Caki2 (cell line): ENCODE data around the gene EID2B. TPM values are rescaled to one million over a fixed set of nuclear protein-coding genes. Genes with fewer than 3 reads are reported as not detected.
A peak's percentile ranks its signal among the peaks of the same experiment; 100 is the strongest.

Experiments
- DNase-seq: peaks from one replicate; pipeline ENCODE4 v3.0.0-alpha.2; 2015; ENCODE audit warnings: low read depth
- in situ Hi-C: cut with HindIII; loops from 2 replicates; pipeline ENCODE4 v1.10.0; 2016; ENCODE audit warnings: low sequenced_read_pairs, low pct_unique_long_range_greater_than_20kb, mixed read lengths
- total RNA-seq: library from RNA; depleted of rRNA; stranded (reverse); fragments of >200 nt; shearing (Covaris generic); gene quantifications from 2 replicates; pipeline ENCODE4 v1.2.3, GENCODE V29; 2014; ENCODE audit warnings: low replicate concordance

Gene EID2B
- total RNA-seq, 1 experiment from 2014 or later = 6.2 TPM

DNA sequence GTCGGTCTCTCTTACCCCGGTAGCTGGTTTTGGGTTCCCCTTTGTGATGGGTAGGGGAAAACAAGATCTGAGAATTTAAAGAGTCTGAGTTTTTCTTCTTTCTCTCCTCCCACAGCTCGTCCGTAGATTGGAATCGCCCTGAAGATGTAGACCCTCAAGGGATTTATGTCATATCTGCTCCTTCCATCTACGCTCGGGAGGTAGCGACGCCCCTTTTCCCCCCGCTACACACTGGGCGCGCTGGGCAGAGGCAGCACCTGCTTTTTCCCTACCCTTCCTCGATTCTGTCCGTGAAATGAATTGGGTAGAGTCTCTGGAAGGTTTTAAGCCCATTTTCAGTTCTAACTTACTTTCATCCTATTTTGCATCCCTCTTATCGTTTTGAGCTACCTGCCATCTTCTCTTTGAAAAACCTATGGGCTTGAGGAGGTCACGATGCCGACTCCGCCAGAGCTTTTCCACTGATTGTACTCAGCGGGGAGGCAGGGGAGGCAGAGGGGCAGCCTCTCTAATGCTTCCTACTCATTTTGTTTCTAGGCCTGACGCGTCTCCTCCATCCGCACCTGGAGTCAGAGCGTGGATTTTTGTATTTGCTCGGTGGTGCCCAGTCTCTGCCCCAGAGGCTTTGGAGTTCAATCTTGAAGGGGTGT is 24.8 kb downstream of the EID2B start:
- no peak for DNase-seq
- in situ Hi-C loops = no loop called here

DNA sequence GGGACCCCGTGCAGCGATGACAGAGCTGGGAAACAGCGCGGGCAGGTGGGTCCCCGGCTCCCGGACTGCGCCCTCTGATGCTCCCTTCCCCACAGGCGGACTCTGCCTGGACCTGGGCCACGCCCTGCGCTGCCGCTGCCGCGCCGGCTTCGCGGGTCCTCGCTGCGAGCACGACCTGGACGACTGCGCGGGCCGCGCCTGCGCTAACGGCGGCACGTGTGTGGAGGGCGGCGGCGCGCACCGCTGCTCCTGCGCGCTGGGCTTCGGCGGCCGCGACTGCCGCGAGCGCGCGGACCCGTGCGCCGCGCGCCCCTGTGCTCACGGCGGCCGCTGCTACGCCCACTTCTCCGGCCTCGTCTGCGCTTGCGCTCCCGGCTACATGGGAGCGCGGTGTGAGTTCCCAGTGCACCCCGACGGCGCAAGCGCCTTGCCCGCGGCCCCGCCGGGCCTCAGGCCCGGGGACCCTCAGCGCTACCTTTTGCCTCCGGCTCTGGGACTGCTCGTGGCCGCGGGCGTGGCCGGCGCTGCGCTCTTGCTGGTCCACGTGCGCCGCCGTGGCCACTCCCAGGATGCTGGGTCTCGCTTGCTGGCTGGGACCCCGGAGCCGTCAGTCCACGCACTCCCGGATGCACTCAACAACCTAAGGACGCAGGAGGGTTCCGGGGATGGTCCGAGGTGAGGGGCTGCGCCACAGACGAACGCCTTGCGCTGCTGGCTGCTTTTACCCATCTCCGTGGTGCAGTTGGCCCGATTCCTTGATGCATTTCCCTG is 25.5 kb downstream of the EID2B start:
- in situ Hi-C loops = no loop called here
- peak; percentile 79 for DNase-seq

DNA sequence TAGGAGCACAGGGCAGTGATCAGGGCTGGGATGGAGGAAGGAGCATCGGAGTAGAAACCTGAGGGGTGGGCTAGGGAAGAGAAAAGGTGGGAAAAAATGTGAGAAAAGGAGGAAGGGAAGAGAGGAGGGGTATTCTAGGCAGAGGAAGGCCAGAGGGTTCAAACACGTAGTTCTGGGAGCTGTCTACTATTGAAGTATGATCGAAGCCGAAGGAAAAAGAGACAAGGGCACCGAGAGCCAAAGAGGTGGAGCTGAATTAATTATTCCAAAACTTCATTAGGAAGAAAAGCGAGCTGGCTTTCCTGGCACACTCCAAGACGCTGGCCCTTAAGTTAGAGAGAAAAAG is 26.1 kb downstream of the EID2B start:
- in situ Hi-C loops = no loop called here
- no peak for DNase-seq

DNA sequence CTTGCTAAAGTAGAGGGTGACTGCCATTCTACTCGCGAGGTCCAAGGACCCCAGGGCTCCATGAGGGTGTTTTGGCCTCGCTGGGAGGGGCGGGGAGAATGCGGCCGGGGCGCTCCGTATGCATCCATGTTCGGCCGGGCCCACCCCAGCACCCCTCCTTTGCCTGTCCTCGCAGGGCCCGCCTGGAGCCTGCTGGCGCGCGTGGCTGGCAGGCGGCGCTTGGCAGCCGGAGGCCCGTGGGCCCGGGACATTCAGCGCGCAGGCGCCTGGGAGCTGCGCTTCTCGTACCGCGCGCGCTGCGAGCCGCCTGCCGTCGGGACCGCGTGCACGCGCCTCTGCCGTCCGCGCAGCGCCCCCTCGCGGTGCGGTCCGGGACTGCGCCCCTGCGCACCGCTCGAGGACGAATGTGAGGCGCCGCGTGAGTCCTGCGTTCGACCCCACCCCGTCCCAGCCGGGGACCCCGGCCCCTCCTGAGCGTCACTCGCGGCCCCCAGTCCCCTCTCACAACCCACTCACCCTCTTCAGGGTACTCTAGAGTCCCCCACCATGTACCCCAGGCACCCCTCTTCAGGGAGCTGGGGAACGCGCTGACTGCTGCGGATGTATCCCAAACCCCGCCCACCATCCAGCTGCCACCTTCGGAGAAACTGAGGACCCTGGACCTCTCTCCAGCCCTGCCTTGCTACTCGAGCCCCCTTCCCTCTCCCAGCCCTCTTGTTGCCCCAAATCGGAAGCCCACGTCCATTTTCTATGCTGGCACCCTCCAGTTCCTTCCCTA is 29.8 kb downstream of the EID2B start:
- DNase-seq = peak; percentile 23
- in situ Hi-C loops = no loop called here

DNA sequence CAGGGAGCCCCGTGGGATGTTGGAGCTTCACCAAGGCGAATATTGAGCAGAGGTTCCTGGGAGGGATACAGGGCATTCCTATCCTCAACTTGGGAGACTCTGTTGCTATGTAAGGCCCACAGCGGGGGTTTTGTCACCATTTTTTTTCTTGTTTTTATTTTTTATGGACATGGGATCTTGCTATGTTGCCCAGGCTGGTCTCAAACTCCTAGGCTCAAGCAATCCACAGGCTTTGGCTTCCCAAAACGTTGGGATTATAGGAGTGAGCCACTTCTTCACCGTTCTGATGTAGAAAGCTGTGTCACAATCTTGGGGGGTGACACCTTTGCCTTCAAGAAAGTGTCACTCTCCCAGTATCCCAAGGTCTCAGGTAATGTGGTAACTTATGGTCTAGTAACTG is 31.3 kb downstream of the EID2B start:
- in situ Hi-C loops = no loop called here

DNA sequence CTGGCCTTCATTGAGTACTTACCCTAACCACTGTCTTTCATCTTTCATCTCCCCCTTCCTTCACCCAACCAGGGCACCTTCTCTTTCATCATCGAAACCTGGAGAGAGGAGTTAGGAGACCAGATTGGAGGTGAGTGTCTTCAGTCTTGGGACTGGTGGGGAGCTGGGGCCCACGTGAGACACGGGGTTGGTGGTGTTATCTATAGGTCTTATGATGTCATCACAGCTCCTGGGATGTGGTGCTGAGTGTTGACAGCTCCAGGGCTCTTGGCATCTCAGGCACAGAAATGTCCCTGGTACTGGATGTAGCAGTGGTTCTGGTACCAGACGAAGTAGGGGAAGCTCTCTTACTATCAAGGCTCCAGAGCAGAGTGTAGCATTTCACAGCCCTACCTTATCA is 32.1 kb downstream of the EID2B start:
- in situ Hi-C loops = no loop called here
- DNase-seq = no peak

More for the DNA sequence above, 31.3 kb downstream of the EID2B start:
- DNase-seq = no peak

DNA sequence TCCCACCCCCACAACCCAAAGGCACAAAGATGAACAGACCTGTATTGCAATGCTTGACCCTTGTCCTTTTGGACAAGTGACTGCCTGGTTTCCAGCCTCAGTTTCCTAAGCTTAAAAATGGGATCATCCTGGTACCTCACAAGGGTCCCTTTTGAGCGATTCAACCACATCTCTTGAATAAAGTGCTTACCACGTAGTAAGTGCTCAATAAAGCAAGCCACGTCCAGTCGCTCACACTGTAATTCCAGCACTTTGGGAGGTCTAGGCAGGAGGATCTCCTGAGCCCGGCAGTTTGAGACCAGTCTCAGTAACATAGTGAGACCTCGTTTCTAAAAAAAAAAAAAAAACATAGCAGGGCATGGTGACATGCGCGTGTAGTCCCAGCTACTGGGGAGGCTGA is 32.7 kb downstream of the EID2B start:
- in situ Hi-C loops = no loop called here
- no peak for DNase-seq

DNA sequence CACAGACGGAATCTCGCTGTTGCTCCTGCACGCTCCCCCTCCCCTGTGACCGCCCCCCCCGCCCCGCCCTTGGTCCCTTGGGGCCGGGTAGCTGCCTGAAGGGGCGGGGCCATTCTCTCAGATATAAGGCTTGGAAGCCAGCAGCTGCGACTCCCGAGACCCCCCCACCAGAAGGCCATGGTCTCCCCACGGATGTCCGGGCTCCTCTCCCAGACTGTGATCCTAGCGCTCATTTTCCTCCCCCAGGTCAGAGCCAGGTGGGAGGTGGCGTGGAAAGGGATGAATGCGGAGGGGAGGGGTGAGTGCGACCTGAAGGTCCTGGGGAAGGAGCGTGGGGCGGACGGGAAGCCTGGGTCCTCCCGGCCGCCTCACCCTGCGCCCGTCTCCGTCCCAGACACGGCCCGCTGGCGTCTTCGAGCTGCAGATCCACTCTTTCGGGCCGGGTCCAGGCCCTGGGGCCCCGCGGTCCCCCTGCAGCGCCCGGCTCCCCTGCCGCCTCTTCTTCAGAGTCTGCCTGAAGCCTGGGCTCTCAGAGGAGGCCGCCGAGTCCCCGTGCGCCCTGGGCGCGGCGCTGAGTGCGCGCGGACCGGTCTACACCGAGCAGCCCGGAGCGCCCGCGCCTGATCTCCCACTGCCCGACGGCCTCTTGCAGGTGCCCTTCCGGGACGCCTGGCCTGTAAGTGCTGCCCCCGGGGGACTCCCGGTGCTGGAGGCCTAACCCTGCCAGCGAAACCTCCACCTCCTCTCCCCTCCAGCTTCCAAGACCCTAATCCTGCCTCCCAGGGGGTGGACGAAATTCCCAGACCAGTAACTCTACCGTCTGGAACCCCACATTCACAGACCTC is 33.6 kb downstream of the EID2B start, which contains the start of gene DLL3:
TSS of gene DLL3 (plus strand) at position 150 of the 845 bp plus-strand sequence. CDS start at position 178, 28 bp downstream.
- DNase-seq = no peak

DNA sequence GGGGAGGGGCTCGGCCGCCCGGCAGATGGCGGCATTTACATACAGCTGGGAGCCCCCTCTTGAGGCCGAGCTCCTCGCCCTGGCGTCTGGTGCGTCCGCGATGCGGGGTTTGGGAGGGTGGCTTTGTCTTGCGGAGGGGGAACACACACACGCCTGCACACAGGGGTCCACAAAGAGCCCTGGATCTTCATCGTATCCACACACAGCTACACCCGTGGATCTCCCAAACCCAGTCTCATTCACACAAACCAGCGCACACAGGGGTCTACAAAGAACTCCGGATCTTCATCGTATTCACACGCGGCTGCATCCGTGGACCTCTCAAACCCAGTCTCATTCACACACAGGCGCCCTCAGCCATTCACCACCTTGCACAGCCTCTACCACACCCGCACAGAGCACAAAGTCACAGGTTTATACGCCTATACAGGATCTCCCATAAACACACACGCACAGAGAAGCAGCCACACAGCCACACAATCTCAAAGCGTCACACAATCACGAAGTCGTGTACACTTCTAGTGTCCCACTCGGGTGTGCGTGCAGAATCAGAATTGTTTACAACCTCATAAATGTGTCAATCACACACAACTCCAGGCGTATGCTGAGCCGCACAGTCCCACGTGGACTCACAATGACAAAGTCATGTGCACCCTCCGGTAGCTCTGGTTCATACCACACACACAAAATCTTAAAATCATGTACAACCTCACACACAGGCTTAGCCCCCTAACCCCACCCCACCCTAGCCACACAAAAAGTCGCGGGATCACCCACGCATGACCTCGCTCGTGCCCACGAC is 34.5 kb downstream of the EID2B start:
- in situ Hi-C loops = no loop called here
- no peak for DNase-seq

More for the DNA sequence above, 33.6 kb downstream of the EID2B start, which contains the start of gene DLL3:
- in situ Hi-C loops = no loop called here

DNA sequence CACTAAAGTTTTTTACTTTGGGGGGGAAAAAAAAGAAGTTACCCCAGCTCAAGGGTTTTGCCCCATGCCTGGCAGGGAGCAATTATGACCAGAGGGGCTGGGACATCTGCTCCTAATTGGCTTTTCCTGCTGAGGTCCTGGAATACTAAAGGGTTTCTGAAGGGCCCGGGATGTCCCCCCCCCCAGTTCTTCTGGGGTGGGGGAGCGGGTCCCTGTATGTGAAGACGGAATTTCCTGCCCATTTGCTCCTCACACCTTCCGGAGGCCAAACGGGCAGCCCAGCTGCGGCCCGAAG is 35.0 kb downstream of the EID2B start:
- no peak for DNase-seq
- in situ Hi-C loops = no loop called here

DNA sequence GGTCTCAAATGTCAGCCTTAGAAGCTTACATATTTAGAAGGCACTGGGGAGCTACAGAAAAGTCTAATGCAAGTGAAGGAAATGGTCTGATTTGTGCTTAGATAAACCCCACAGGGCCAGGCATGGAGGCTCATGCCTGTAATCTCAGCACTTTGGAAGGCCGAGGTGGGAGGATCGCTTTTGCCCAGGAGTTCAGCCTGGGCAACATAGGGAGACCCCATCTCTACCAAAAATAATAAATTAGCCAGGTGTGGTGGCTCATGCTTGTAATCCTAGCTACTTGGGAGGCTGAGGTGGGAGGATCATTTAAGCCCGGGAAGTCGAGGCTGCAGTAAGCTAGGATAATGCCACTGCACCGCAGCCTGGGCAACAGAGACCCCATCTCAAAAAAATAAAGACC is 36.6 kb downstream of the EID2B start:
- DNase-seq = no peak

DNA sequence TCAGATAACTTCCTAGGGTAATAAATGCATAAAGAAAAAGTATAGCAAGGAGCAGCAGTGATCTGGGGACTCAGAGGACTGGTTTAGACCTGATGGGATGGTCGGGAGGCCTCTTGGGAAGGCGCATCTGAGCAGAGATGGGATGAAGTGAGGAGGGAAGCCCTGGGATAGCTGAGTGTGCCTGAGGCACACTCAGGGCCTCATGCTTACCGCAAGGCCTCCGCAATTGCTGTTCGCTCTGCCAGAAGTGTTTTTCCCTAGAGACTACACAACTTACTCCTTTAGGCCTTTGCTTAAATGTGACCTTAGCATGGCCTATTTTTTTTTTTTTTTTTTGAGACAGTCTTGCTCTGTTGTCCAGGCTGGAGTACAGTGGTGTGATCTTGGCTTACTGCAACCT is 38.0 kb downstream of the EID2B start:
- in situ Hi-C loops = no loop called here
- no peak for DNase-seq

More for the DNA sequence above, 36.6 kb downstream of the EID2B start:
- in situ Hi-C loops = no loop called here

DNA sequence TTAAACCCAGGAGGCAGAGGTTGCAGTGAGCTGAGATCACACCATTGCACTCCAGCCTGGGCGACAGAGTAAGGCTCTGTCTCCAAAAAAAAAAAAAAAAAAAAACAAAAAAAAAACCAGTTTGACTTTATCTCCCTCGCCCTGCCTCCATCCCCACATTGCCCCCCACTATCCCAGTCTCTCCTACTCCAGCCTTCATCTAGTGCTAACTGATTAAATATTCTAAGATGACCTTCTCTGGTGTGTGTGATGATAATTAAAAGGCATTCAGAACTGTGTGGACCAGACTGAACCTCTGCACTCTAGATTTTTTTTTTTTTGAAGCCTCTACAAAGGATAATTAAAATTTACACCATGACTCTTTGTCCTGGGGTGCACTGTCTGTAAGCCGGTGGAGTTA is 39.9 kb downstream of the EID2B start:
- in situ Hi-C loops = no loop called here
- no peak for DNase-seq

DNA sequence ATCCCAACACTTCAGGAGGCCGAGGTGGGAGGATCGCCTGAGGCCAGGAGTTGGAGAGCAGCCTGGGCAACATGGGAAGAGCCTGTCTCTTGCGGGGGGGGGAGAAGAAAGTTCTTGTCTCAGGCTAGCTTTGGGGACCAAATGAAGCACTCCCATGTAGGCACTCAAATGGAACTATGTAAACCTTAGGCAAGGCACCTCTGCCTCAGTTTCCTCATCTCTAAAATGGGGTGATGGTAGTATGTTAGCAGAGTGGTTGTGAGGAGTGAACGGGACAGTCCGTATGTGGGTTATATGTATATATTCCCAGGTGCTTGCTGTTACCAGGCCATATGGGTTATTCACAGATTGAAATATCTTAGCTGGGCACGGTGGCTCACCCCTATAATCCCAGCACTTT is 40.4 kb downstream of the EID2B start:
- in situ Hi-C loops = no loop called here
- no peak for DNase-seq

DNA sequence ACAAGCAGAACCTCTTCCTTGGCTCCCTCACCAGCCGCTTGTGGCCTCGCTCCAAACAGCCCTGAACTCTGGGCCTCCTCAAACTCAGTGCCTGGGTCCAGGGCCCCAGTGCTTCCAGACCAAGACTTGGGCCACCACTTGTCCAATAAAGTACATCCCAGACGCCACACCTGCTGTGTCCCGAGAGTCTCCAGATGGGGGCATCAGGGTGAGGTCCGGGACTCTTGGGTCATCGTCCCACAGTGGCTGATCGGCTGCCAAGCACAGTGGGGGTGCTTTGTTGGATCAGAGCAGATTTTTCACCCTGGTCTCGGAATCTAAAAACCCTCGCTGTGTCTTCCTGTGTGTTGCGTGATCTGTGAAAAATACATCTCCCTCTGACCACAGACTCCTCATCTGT is 42.9 kb downstream of the EID2B start:
- in situ Hi-C loops = no loop called here
- no peak for DNase-seq

DNA sequence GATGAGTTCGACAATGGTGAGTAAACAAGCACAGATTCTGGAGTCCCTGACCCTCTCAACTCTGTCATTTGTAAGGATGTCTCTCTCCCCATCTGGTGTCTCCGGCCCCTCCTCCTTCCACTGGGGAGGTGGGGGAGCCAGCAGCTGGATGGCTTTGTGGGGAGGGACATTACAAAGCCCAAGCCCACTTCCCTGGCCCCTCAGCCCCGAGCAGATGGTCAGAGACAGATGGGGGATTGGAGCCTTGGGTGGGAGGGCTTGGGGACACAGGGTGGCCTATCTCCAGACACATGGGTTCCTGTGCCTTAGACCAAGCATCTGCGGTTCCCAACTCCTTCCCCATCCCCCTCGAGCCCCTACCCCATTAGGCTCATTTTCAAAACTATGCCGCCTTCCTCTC is 49.5 kb downstream of the EID2B start:
- in situ Hi-C loops = no loop called here

DNA sequence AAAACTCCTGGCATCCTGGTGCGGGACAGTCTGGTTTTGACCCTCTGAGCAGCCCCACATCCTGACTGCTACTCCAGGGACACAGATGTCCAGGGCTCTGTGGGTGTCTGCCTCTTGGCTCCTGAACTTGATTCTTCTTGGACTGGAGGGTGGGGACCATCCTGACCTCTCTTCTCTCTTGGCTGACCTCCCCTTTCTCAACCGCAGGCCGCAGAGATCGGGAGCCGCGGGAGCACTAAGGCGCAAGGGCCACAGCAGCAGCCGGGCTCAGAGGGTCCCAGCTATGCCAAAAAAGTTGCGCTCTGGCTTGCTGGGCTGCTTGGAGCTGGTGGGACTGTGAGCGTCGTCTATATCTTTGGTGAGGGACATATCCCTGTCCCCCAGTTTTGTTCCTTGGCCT is 51.0 kb downstream of the EID2B start:
- in situ Hi-C loops = no loop called here
- DNase-seq = no peak

More for the DNA sequence above, 49.5 kb downstream of the EID2B start:
- no peak for DNase-seq

DNA sequence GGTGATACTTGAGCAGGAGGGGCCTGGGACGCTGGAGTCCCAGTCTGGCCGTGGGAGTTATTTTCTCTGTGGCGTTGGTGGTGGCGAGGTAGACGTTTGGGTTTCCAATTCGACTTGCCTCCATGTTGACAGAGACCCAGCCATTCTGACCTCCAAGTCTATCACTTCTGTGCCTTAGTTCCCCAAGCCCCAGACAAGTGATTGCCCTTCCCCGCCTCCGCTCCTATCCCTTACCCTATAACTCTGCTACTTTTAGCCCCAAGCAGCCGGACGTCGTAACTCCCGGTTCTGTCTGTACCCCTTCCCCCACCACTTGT is 51.5 kb downstream of the EID2B start:
- no peak for DNase-seq
- in situ Hi-C loops = no loop called here
